NCI-H510A (cell line): ENCODE measurements around the gene MPP1.

Source experiments
- DNase-seq: peaks from one replicate; lab custom pipeline; 2025; lab: John Stamatoyannopoulos, UW

The MPP1 gene

DNA sequence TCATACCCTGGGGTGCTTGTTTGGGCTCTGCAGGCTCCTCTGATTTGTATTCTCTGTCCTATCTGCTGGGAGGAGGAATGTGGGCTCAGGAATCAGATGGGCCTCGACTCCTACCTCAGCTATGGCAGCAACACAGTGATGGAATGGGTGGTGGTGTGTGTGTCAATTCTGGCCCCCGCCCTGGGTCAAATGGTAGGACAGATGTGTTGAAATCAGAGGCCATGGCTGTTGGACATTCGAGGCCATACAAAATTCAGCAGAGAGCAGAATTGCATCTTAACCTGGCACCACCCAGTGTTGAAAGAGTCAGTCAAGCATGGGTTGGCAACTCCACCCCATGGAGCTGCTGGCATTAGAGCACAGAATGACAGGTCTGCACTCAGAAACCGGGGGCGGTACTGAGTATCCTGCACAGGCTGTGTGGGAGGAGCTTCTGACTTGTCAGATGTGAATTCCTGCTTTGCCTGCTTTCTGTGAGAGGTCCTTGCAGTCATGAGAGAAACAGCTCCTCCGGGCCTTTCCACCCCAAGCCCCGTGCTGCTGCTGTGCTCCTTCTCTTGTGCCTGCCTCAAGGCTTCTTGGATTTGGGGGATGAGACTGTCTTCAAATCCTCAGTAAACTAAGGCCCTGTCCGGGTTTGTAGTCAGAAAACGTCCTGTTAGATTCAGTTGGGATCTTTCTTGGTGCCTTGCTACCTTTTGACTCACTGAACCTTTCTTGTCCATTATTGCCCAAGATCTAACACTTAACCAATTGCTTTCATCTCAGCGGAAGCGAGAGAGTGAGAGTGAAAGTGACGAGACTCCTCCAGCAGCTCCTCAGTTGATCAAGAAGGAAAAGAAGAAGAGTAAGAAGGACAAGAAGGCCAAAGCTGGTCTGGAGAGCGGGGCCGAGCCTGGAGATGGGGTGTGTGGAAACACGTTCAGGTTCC is 29.6 kb downstream of the MPP1 start:
- DNase-seq, result no peak

DNA sequence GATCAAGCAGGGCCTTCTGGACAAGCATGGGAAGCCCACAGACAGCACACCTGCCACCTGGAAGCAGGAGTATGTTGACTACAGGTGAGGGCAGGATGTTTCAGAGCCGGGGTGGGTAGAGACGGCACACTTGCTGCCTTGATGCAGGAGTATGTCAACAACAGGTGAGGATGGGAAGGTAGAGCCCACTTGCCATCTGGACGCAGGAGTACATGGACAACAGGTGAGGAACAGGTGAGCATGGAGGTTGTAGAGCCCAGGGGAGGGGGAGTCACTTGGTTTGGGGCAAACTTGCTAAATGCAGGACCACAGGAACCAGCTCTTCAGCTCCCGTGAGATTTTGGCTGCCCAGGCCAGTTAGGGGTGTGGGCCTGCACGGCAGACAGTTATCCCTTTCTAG is 30.7 kb downstream of the MPP1 start:
- no peak for DNase-seq

DNA sequence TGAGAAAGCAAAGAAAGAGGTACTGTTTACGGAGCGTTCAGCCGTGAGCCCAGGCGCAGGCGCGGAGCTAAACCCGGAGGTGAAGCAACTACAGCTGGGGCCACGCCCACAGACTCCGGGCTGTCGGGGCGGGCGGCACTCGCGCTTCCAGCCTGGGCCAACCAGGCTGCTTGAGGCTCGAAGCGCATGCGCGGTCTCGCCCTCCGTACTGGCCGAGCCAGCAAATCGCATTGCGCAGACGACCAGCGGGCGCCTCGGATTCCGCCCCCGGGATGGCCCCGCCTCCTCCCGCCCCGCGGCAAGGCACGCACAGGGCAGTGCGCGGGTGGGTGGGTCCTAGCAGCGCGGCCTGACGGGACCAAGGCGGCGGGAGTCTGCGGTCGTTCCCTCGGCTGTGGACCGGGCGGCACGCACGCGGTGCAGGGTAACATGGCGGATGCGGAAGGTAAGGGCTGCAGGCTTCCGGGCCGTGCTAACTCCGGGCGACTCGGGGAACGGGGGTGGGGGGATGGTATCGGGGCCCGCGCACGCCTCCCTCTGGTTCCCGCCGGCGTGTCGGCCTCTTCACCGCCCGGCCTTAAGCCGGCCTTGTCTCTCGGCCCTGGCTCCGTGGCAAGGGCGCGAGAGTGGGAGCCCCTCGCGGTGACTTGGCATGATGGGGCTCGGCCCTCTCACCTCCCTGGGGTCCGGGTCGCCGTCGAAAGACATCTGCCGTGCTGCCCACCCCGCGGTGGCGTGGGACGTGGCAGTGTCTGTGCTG is 42.6 kb downstream of the MPP1 start, which contains the start of gene DKC1:
Gene DKC1 (plus strand): TSS at position 328 of the 760 bp plus-strand sequence. CDS start 102 bp downstream, at position 430.
- peak; percentile 91 for DNase-seq

DNA sequence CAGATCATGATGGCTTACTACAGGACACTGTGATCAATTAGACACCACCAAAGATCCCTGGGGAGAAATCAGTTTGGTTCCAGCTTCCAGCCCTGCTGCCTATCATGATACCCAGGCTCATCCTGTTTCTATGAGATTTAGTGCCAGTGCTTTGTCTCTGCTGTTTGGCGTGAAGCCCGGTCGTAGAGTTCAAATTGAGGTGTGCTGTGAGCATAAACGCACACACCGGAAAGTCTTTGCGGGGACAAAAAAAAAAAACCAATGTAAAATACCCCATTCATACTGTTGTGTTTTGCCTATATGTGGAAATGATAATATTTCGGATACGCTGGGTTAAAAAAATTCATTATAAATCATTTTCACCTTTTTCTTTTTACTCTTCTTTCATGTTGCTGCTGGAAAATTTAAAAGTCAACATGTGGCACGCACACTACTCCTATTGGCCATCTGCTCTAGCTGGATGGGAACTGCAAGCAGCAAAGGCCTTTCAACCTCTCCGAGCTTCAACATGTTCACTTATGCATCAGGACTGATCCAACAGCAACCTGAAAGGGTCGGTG is 43.2 kb downstream of the MPP1 start:
- no peak for DNase-seq

DNA sequence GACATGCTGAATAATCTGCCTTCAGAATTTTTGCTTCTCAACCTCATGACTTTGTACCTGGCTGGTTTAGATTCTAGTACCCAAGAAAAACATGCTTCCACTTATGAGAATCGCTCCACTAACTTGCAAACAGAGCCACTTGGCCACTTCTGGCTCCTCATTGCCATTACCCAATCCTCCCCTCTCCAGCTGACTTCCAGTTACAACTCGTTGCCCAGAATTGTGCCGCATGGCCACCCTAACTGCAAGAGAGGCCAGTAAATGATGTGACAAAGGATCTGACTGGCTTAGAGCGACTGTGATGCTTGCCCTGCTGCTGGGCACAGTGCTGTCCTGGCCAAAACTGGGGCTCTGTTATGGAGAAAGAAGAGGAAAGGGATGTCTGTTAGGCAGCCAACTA is 46.6 kb downstream of the MPP1 start:
- no peak for DNase-seq

DNA sequence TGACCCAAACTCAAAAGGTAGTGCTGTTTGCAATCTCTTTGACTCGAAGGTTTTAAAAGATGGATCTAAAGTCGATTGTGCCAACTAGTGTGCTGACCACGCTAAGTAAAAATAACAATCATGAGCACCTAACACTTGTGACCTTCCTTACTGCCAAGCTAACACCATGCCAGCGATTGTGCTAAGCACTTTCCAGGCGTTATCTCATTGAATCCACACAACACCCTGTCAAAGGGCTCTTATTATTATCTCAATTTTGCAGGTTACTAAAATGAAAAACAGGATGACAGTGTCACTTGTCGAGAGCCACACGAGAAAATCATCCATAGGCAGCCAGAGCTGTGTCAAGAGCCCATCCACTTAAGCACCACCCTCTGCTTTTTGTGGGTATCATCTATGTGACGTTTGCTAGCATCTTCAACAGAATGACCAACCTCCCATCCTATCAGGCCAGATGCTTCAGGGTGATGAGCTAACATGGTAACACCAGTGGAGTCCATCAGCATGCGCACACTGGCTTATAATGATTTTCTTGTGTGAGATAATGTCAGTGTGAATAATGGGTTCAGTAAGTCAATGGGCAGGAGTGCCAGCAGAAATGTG is 53.5 kb downstream of the MPP1 start:
- no peak for DNase-seq

DNA sequence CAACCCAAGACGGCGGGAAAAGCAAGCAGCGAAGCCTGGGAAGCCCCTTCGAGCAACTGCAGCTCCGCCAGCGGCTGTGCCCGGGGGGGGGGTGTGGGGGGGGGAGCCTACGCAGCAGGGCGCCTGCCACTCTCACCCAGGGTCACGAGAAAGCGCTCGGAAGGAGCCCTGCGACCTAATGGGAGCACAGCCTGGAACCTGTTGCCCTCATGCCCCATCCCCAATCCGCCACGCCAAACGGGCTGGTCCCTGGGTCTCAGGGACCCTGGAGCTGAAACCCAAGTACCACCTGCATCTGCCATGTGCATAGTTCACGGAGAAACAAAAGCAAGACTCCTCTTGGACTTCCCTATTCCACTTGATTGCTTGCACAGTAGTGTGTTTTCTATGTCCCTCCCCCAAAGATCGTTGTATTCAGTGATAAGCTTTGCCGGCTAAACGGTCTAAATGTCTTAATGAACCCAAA is 54.0 kb downstream of the MPP1 start:
- DNase-seq, result no peak

DNA sequence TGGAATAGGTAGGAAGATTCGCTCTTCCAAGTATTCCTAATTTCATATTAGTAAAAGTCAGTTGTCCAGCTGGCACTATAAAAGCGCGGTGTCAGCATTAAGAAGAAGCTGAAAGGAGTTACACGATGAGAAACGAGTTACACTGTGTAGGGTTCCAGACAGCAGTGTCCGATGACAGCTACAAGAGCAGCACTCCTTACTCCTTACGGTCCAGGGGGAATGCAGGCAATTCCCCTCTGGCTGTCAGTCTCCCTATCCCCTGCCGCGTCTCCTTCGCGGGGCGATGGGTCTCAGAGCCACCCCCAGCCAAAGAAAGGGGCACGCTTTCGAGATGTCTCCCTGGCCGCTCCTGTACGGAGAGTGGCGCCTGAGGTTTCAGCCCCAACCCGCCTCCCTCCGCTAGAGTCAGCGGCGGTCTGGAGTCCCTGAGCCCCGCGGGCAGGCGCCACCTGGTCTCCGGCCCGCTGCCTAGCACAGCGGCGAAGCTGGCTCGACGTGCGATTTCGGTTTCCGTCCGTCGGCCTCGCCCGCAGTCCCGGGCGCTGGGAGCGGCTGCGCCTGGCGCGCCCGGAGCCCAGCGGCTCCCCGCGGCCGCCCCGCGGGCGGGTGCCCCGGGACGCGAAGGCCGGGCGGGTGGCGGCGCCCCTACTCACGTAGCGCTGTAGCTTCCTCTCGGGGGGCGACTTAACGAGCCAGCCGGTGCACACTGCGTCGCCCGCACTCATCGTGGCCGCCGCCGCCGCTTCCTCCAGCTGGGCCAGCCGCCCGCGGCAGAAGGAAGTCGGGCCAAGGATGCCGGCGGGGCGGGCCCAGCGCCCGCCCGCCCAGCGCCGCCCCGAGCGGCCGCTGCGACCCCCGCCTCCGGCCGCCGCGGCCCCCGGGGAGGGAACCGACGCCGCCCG is 54.7 kb downstream of the MPP1 start, which contains the start of gene GAB3:
Gene GAB3 (minus strand): TSS at position 777 of the 902 bp plus-strand sequence. CDS start 52 bp downstream, at position 725.
- DNase-seq, result no peak

DNA sequence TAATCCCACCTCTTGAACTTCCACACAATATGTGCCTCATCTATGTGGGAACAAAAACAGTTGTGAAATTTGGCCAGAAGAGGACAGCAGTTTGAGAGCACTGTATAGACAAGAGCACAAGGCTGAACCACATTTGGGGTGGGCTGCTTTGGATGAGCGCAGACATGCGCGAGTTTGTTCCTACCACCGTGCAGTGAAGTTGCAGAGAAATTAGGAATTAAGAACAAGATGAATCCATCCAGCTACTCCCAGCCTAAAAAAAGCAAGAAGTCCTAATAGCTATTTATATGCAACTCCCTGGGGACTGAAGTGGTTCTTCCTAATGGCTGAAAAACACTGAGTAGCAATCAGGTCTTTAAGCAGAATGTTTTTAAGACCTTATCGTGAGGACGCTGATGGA is 55.4 kb downstream of the MPP1 start:
- DNase-seq, result no peak

DNA sequence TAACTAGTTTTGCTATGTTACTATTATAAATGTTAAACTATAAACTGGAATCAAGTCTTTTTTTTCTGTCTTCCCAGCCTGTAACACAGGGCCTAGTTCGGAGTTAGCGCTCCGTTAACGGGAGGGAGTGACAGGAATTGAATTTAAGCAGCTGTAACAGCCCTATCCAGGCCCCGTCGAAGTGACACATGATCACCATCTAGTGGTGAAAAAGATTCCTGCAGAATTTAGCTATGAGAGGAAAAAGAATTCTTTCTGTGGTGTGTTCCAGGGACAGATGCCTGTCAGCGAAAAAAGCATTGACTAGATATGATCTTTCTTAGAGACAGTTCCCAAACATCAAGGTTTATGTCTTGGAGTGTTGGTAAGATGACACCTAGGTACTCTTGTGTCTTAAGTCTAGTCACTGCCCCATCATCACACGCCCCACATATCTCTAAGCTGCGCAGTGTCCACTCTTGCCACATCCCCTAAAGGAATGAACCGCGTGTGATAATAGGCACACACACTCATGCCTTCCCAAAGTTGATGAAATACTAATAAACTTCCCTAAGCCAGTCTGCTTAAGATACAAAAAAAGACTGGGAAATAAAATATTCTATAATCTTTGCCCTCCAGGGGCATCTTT is 56.5 kb downstream of the MPP1 start:
- DNase-seq, result no peak

DNA sequence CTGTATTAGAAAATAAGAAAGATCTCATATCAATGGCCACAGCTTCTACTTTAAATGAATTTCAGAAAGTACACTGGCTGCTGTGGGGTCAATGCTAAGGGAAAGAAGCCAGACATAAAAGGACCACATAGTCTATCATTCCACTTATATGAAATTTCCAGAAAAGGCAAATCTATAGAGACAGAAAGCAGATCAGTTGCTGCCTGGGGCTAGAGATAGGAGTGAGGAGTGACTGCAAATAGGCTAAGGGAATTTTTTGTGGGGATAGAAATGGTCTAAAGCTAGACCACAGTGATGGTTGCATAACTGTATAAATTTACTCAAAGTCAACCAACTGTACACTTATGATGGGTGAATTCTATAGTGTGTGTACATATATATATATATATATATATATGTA is 62.7 kb downstream of the MPP1 start:
- DNase-seq, result no peak

DNA sequence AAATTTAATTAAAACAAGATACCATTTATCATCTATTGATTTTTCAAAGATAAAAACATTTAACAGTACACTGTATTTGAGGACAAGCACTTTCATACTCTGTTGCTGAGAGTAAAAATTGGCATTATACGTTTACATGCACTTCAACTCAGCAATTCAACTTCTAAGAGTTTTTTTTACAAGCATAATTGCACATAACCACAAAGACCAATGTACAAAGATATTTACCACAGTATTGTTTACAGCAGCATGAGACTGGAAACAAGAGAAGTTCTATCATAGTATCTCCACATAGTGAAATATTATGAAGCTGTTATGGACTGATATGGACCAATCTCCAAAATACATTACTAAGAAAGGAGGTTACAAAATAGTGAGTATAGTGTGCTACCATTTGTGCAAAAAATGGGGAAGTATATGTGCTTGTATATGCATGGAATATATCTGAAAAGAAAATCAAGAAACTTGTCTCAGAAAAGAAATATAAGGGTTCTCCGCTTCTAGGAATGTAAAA is 65.3 kb downstream of the MPP1 start:
- no peak for DNase-seq

DNA sequence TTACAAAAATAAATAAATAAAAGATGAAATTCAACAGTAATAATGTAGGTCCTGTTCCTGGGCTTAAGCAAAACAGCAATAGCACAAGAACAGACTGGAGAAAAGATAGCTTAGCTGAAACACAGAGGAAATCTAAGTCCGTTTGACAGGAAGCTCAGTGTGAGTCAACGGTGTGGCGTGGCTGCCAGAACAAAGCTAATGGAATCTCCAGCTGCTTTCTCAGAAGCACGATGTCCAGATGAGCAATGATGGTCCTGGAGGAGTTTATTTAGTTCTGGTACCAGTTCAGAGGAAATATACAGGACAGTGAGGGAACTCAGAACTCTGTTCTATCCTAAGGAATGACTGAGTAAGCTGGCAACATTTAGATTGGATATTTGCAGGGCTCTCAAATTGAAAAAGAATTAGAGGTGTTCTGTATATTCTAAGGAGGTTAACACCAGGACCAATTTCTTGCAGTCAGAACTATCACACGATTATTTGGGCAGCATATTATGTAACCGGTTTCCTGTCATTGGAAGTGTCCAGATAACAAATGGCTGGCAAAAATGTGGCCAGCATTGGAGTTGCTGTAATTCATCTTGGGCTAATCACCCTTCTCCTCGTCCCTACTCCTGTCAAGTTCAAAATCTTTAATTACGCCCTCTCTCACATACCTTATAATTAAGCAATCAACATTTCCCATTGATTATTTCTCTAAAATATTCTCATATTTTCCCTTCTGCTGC is 67.1 kb downstream of the MPP1 start:
- no peak for DNase-seq

DNA sequence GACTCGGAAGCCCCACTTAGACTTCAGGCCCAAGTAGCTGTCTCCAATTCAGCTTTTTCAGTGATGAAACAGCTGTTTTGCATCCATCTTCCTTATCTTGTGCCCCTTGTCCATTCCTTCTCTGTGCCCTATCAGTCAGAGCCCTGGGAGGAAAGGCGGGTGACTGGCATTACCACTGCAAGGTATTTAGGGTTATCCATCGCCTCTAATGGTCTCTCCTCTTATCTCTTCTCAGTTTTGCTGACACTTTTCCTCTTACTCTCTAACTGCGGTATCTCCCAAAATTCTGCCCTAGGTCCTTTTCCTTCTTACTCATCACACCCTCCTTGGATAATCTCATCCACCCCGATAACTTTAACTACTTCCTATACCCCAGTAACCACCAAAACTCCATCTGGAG is 68.1 kb downstream of the MPP1 start:
- DNase-seq, result no peak

DNA sequence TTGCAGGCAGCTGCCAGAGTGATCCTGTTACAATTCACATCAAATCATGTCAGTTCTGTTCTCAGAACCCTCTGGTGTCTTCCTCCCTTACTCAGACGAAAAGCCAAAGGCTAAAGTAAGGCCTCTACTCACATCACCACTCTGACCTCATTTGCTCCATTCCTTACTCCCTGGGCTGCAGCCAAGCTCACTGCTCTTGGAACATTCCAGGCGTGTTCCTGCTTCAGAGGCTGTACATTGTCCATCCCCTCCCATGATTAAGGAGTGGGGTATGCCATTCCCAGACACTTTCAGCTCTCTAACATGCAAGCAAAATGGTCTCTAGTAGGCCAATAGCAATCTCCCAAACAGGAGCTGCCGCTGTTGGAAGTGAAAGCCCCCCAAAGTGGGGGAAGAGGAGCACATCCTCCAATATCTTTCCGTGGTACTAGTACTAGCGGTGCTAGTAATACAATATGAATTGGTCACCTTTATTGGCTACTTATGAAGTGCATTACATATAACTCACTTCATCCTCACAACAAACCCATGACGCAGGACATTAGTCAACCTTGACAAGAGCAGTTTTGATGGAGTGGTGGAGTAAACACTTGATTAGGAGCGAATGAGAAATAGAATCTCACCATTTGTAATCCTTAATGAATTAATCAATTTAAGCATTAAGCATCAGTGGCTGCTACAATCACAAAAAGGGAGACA is 69.4 kb downstream of the MPP1 start:
- DNase-seq, result no peak

DNA sequence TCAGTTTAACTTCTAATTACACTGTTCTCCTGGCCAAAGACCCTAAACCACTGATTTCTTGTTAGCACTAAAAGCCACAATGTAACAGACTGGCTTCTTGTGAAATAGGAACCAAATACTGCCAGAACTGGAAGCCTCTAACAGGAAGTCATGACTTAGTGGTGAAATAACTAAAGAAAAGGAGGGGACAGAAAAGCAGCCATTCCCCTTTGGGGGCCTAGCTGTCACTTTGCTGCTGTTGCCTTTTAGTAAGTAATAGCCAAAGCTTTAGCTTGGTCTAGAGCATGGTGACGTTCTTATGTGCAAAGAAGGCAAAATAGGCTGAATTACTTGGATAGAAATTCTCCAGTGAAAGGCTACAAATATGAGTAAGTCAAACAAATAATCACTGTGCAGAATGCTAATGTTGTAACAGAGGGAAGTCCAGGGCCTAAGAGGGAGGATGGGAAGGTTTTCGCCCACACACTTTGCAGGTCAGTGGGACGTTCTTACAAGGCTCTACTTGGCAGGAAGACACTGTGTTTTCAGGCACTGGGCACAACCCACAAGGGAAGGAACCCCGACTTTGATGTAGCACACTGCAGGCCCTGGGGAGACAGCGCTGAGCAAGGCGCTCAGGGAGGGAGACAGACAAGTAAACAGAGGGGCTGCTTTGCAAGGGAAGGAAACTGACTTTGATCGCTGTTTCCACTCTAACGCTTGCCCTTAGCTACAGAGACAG is 71.1 kb downstream of the MPP1 start:
- DNase-seq, result no peak

DNA sequence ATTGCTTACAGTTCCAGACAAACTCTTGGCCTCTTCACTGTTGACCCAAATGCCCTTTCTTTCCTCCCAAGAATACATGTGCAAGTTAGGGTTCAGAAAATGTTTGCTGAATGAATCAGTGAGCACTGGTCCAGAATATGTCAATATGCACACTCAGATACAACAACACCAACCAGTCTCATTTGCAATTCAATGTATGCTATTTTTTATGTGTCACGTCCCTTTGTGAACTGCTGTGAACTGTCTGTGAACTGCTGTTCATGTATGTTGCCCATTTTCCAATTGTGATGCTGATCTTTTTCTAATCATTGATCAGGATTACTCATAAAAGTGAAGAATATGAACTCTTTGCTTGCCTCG is 72.2 kb downstream of the MPP1 start:
- no peak for DNase-seq

DNA sequence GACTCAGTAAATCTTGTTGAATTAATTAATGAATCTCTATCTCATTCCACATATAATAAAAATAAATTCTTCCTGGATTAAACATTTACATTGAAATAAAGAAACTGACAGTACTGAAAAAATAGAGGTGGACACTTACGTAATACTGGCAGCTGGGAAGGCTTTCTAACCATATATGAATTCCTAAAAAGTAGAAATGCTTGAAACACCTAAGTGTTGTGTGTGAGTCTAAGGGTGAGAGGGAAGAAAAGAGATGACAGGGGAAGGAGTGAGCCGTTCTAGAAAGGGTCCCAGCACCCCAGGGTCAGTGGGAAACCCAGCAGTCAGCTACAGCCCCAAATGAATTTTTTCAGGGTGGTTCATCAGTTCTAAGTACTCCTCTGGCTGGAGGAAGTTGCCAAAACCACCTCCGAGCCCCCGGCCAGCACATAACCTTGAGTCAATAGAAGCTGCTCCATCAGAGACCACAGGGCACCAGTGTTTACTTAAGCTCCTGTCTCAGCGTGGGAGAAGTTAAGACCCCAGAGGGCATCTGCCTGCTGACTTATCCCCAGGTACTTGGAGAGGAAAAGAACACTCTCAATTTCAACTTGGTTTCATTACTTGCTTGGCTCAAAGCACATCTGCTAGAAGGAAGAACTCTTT is 72.7 kb downstream of the MPP1 start:
- no peak for DNase-seq
